ENCODE results near the gene PRSS53. TPM values are rescaled to one million over a fixed set of nuclear protein-coding genes. Genes with fewer than 3 reads are reported as not detected.
A peak's percentile ranks its signal among the peaks of the same experiment; 100 is the strongest.

PRSS53 gene
- total and polyA plus RNA-seq, 11 donors, result 0.16 to 1.4 (median 0.50) TPM

DNA sequence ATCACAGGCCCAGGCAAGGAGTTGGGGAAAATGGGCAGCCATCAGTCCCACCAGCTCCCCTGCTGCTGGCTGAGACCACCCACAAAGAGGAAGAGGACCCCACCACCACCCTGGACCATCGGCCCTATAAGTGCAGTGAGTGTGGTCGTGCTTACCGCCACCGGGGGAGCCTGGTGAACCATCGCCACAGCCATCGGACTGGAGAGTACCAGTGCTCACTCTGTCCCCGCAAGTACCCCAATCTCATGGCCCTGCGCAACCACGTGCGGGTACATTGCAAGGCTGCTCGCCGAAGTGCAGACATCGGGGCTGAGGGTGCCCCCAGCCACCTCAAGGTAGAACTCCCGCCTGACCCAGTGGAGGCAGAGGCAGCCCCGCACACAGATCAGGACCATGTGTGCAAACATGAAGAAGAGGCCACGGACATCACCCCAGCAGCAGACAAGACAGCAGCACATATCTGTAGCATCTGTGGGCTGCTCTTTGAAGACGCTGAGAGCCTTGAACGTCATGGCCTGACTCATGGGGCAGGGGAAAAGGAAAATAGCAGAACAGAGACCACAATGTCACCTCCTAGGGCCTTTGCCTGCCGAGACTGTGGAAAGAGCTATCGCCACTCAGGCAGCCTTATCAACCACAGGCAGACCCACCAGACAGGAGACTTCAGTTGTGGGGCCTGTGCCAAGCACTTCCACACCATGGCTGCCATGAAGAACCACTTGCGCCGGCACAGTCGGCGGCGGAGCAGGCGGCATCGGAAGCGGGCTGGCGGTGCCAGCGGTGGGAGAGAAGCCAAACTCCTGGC is 10.9 kb downstream of the PRSS53 start:
- no peak for TF ChIP-seq POLR2A (IDR thresholded peaks at IDR 0.05)
- TF ChIP-seq, protein P1, sequence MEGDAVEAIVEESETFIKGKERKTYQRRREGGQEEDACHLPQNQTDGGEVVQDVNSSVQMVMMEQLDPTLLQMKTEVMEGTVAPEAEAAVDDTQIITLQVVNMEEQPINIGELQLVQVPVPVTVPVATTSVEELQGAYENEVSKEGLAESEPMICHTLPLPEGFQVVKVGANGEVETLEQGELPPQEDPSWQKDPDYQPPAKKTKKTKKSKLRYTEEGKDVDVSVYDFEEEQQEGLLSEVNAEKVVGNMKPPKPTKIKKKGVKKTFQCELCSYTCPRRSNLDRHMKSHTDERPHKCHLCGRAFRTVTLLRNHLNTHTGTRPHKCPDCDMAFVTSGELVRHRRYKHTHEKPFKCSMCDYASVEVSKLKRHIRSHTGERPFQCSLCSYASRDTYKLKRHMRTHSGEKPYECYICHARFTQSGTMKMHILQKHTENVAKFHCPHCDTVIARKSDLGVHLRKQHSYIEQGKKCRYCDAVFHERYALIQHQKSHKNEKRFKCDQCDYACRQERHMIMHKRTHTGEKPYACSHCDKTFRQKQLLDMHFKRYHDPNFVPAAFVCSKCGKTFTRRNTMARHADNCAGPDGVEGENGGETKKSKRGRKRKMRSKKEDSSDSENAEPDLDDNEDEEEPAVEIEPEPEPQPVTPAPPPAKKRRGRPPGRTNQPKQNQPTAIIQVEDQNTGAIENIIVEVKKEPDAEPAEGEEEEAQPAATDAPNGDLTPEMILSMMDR (IDR thresholded peaks at IDR 0.05), result no peak
- intact Hi-C loops (cut with DNase I), result loop anchor here in 5 of 10 donors (10.0 kb wide), 6 partner anchors 93 to 377 kb away; partner anchors contain the start of genes ARMC5 (in 1 of the 5), FUS (in 1 of the 5), HSD3B7 (in 1 of the 5) and SETD1A (in 1 of the 5)
- H3K4me1 ChIP-seq, result peaks cover 0 to 37% (median 15%) of the 10 kb centered on the region in 12 donors
- H3K9me3 ChIP-seq, result no peaks in the 10 kb centered on the region
- WGBS, 4 donors, result 92 to 93% (median 92%) methylated on average over 24 to 30 of the region's 30 CpGs
- peaks cover 0 to 69% (median 63%) of the 10 kb centered on the region in 9 donors for H3K36me3 ChIP-seq
- no peaks in the 10 kb centered on the region for H3K27me3 ChIP-seq
- H3K27ac ChIP-seq, result no peak overlapping the region
- ATAC-seq, result no peak
- DNase-seq, result no peak
- H3K4me3 ChIP-seq, result no peak overlapping the region

DNA sequence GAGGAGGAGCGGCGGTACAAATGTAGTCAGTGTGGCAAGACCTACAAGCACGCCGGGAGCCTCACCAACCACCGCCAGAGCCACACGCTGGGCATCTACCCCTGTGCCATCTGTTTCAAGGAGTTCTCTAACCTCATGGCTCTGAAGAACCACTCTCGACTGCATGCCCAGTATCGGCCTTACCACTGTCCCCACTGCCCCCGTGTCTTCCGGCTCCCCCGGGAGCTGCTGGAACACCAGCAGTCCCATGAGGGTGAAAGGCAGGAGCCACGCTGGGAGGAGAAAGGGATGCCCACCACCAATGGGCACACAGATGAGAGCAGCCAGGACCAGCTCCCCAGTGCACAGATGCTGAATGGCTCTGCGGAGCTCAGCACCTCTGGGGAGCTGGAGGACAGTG is 11.7 kb downstream of the PRSS53 start:
- 90 to 99% (median 96%) methylated on average over 12 to 13 of the region's 13 CpGs for WGBS, 4 donors
- Histone ChIP-seq H3K36me3 (peaks cover 0 to 62% (median 55%) of the 10 kb centered on the region in 9 donors), H3K4me1 (peaks cover 2 to 38% (median 20%) of the 10 kb centered on the region in 12 donors), H3K9me3 (no peaks in the 10 kb centered on the region), H3K27ac (no peak overlapping the region), H3K4me3 (no peak overlapping the region), H3K27me3 (no peaks in the 10 kb centered on the region)
- DNase-seq (peak in 1 of 5 donors; percentile 12), ATAC-seq (no peak)
- no peak for TF ChIP-seq POLR2A (IDR thresholded peaks at IDR 0.05)
- TF ChIP-seq, protein P1 (IDR thresholded peaks at IDR 0.05), result no peak
- intact Hi-C loops (cut with DNase I), result loop anchor here in 5 of 10 donors (10.0 kb wide), 6 partner anchors 92 to 378 kb away; partner anchors contain the start of genes ARMC5 (in 1 of the 5), FUS (in 1 of the 5), HSD3B7 (in 1 of the 5) and SETD1A (in 1 of the 5)

GRCh38 chr16:31076319-31076718 is 12.4 kb downstream of the PRSS53 start:
- intact Hi-C loops (cut with DNase I), result loop anchor here in 5 of 10 donors (10.0 kb wide), 6 partner anchors 92 to 378 kb away; partner anchors contain the start of genes ARMC5 (in 1 of the 5), FUS (in 1 of the 5), HSD3B7 (in 1 of the 5) and SETD1A (in 1 of the 5)

More at GRCh38 chr16:31076319-31076718, 12.4 kb downstream of the PRSS53 start:
- Histone ChIP-seq H3K9me3 (no peaks in the 10 kb centered on the region), H3K4me3 (no peak overlapping the region), H3K36me3 (peaks cover 0 to 57% (median 51%) of the 10 kb centered on the region in 9 donors), H3K4me1 (peaks cover 3 to 38% (median 24%) of the 10 kb centered on the region in 12 donors), H3K27me3 (no peaks in the 10 kb centered on the region), H3K27ac (no peak overlapping the region)
- WGBS, 4 donors, result 62 to 80% (median 71%) methylated on average over 10 to 16 of the region's 16 CpGs
- DNase-seq (no peak), ATAC-seq (no peak)
- TF ChIP-seq, protein P1 (IDR thresholded peaks at IDR 0.05), result no peak
- no peak for TF ChIP-seq POLR2A (IDR thresholded peaks at IDR 0.05)

All from heart left ventricle (tissue), 16 donors.